ENCODE measurements around the gene SLC6A7.

The SLC6A7 gene

GRCh38 chr5:150172556-150172955 is 17.3 kb upstream of the SLC6A7 start:
- DNase-seq (ENCODE audit: low read depth in 2 of 3, low spot score in 2 of 3): no peak

- no peak for DNase-seq (ENCODE audit: low read depth in 2 of 3, low spot score in 2 of 3)
Measured at GRCh38 chr5:150173161-150173560, 16.7 kb upstream of the SLC6A7 start.

DNA sequence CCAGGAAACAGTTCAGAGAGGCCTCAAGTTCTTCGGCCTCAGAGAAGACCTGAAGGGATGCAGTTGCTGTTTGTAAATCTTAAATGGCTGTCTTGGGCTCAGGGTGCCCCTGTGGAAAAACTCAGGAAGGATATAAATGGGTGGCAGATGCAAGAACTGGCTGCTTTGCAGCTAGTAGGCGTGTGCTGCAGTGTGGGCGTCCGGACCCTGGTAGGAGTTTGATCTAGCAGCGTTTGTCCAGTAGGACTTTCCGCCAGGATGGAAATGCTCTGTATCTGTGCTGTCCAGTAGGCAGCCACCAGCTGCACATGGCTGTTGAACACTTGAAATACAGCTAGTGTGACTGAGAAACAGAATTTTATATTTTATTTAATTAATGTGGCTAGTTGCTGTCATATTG is 15.6 kb upstream of the SLC6A7 start:
- no peak for DNase-seq (ENCODE audit: low read depth in 2 of 3, low spot score in 2 of 3)

DNA sequence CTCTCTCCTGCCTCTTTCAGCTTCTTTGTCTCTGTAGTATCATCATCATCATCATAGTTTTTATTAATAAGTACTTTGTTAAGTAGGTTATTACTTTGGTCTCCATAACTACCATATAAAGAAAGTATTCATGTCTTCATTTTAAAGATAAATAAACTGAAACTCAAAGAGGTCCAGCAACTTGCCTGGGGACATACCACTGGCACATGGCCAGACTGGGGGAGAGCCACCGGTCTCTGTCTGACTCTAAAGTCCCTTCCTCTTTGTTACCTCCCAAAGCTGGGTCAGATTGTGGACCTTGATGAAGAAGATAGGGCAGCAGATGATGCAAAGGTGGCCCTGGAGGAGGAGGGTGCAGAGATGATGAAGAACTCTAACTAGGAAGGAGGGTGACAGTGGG is 14.8 kb upstream of the SLC6A7 start:
- DNase-seq (ENCODE audit: low read depth in 2 of 3, low spot score in 2 of 3): no peak

DNA sequence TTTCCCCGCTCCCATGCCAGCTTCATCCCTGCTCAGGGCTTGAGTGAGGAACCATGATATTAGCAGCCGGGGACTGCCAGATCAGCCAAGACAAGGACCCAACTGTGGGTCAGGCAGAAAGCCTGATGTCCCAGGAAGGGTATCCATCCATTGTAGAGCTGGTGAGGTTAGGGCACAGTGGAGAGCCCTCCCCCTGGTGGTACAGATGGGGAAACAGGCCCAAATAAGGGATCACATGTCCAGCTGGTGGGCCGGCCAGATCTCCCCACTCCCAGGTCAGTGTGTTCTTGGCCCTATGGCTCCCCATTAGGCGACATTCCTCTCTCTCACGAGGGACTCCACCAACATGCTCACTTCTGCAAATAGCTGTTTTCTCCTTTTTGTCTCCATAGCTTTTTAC is 14.3 kb upstream of the SLC6A7 start:
- no peak for DNase-seq (ENCODE audit: low read depth in 2 of 3, low spot score in 2 of 3)

DNA sequence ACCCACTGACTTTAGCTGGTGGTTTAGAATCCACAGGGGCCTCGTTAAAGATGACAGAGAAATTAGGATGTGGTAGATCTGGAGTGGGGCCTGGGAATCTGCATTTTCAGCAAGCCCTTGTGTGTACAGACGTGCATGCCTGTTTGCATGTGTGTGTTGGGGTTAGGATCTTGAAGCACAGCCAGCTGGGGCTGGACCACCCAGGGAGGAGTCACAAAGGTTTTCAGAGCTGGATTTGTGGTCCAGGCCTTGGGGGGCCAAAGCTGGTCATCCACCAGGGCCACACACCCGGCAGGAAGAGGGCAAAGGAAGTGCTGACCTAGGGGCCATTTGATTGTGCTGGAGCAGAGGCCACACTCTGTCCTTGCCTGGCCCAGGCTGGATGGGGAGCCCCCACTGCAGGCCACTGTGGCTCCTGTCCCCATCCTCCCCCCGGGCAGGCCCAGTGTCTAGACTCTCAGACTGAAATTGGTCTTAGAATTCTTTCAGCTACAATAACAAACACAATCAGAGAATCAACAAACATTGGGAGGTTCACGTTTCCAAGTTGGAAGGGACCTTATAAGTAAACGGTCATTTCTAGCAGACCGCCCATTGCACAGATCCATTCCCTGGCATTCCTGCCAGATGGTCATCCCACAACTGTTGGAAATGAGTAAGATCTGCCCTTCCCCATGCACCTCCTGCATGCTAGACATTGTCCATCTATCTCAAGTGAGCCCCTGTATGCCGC is 13.0 kb upstream of the SLC6A7 start:
- no peak for DNase-seq (ENCODE audit: low read depth in 2 of 3, low spot score in 2 of 3)

DNA sequence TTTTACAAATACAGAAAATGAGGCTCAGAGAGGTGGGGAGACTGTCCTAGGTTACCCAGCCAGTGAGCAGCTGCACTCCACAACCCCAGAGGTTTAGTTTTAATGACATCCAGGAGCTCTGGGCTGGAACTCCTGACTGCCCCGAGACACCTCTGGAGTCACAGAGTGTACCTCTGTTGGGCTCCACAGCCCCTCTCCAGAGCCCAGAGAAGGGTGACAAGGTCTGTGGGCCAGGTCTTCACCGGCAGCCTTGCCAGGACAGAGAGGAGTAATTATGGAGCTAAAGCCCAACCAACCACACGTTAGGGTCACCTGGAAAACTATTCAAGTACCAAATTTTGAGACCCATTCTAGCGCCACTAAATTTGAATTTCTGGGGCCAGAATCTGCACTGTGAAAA is 12.1 kb upstream of the SLC6A7 start:
- DNase-seq (ENCODE audit: low read depth in 2 of 3, low spot score in 2 of 3): no peak

GRCh38 chr5:150178262-150178661 is 11.6 kb upstream of the SLC6A7 start:
- no peak for DNase-seq (ENCODE audit: low read depth in 2 of 3, low spot score in 2 of 3)

DNA sequence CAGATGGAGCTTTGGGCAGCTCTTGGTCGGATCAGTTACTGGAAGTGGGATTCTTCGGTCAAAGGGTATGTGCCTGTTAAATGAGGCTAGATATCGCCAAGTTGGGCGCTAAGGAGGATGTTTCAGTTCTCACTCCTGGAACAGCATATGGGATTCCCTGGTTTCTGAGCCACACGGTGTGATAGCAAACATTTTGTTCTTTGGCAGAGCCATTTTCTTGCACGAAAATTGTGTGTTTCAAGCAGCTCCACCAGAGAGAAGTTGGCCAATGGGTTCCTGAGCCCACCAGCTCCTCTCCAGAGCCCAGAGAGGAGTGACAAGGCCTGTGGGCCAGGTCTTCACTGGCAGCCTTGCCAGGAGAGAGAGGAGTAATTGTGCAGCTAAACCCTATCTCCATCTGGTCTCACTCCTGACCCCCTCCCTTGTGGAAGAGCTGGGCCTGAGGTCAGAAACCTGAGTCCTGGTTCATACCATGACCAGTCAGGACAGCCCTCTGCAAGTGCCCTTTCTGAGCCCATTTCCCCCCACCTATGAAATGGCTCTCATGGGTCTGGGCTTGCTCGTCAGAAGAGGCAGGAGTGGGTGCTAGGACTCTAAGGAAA is 10.7 kb upstream of the SLC6A7 start:
- no peak for DNase-seq (ENCODE audit: low read depth in 2 of 3, low spot score in 2 of 3)

- no peak for DNase-seq (ENCODE audit: low read depth in 2 of 3, low spot score in 2 of 3)
Measured at GRCh38 chr5:150180241-150181026, 9.4 kb upstream of the SLC6A7 start.

- DNase-seq (ENCODE audit: low read depth in 2 of 3, low spot score in 2 of 3): no peak
Measured at GRCh38 chr5:150181027-150181426, 8.8 kb upstream of the SLC6A7 start.

DNA sequence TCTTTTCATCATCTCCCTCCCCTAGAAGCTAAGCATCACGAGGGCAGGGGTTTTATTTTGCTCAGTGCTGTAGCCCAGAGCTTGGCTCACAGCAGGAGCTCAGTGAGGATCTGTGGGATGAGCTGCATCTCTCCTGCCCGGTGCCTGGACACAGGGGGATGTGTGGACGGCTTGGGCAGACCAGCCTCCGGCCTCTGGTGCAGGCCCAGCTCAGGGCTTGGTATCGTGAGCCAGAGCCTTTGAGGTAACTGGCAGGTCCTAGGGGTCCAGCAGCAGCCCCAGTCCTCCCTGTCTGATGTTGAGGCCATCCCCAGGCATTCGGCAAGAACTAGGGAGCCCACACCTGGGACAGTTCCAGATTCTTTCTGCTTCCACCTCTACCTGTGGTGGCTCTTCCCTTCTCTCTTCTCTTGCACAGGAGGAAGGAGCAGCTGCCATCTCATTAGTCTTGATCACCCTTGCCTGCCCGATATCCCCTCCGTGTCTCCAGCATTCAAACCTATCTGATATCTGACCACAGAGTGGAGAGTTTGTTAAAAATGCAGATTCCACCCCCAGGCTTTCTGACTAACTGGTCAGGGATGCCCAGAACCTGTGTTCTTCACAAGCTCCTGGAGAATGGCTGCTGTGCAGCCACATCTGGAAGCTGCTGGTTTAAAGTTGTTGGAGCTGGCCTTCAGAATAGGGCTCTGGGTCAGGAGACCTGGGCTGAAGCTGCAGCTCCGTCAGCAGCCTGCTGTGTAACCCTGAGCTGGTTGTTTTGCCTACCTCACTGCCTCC is 7.9 kb upstream of the SLC6A7 start:
- DNase-seq (ENCODE audit: low read depth in 2 of 3, low spot score in 2 of 3): no peak

DNA sequence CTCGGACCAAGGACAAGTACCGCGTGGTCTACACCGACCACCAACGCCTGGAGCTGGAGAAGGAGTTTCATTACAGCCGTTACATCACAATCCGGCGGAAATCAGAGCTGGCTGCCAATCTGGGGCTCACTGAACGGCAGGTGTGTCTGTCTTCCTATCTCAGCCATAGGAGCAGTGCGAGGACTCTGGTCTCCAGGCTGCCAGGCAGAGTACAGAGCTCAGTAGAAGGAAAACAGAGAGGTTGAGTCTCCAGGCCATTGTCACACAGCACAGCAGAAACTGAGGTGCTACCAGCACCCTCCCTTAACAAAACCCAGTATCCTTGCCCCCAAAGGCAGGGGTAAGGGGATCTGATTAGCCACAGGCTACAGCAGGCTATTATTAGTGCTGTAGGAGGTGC is 7.1 kb upstream of the SLC6A7 start:
- no peak for DNase-seq (ENCODE audit: low read depth in 2 of 3, low spot score in 2 of 3)

- DNase-seq (ENCODE audit: low read depth in 2 of 3, low spot score in 2 of 3): no peak
Measured at GRCh38 chr5:150183436-150183835, 6.4 kb upstream of the SLC6A7 start.

- DNase-seq (ENCODE audit: low read depth in 2 of 3, low spot score in 2 of 3): no peak
Measured at GRCh38 chr5:150184006-150184405, 5.9 kb upstream of the SLC6A7 start.

- no peak for DNase-seq (ENCODE audit: low read depth in 2 of 3, low spot score in 2 of 3)
Measured at GRCh38 chr5:150184990-150185912, 4.6 kb upstream of the SLC6A7 start.

DNA sequence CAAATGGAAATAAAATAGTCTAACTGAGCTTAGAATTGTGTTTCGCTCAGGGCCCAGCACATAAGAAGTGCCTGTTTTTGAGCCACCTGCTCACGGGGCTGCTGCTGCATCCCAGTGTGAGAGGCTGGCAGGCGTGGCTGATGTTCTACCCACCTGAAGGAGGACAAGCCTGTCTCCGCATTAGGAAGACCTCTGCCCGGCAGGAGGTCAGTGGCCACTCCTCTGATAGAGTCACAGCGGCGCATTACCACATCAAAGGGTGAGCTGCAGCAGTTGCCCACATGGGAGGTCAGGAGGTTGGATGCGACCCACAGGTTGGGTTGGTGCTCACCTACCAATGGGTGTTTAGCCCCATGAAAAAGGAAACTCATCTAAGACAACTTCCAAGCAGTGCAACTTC is 3.7 kb upstream of the SLC6A7 start:
- no peak for DNase-seq (ENCODE audit: low read depth in 2 of 3, low spot score in 2 of 3)

- no peak for DNase-seq (ENCODE audit: low read depth in 2 of 3, low spot score in 2 of 3)
Measured at GRCh38 chr5:150186897-150187296, 3.0 kb upstream of the SLC6A7 start.

DNA sequence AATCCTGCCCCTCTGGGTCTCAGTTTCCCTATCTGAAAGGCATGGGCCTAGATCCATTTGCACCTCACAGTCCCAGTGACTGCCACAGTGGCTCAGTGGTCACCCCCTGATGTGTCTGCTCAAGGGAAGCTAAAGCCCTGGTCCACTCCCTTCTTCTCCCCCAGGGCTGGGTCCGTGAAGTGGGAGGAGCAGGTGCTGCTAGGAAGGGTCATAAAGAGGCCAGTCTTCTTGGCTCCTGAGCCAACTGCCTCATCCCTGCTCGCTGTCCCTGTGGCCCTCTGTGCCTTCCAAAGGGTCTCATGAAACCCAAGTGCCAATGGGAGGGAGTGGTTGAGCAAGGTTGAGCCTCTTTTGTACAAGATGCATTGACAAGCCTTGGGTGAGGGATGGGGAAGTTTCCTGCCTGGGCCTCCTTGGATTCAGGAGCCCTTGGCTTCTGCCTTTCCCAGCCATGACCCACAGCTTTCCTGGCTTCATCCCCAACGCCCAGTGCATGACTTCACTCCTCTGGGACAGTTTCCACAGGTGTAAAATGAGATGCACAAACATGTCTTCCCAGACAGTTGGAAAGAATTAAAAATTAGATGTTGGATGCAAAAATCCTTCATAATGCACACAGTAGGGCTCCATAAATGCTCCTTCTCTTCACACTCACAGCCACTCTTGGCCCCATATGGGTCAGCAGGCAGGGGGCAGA is 1.6 kb upstream of the SLC6A7 start:
- DNase-seq (ENCODE audit: low read depth in 2 of 3, low spot score in 2 of 3): no peak

- no peak for DNase-seq (ENCODE audit: low read depth in 2 of 3, low spot score in 2 of 3)
Measured at GRCh38 chr5:150189326-150189725, 536 bp upstream of the SLC6A7 start.
